GM18511 (cell line): ENCODE data around the gene AUTS2.

Experiments
- ATAC-seq: cut with Tn5 transposase; IDR thresholded peaks from one replicate; pipeline ENCODE4 v1.9.1; 2021; ENCODE audit warnings: mild to moderate bottlenecking, moderate library complexity; ENCODE audit not compliant: unreplicated experiment

Gene AUTS2

GRCh38 chr7:69598081-69598486 lies at the start of gene AUTS2:
TSS of gene AUTS2 (plus strand) at chr7:69598475. CDS start at chr7:69599654, 1,179 bp downstream.
- ATAC-seq = peak; percentile 59

GRCh38 chr7:69550991-69551390 lies 47.3 kb upstream of the AUTS2 start:
- ATAC-seq = no peak

- ATAC-seq = no peak
Measured at GRCh38 chr7:69553190-69553589, 45.1 kb upstream of the AUTS2 start.

GRCh38 chr7:69561266-69561960 lies 36.9 kb upstream of the AUTS2 start:
- no peak for ATAC-seq

- peak; percentile 87 for ATAC-seq
Measured at GRCh38 chr7:69564454-69565417, 33.5 kb upstream of the AUTS2 start.

GRCh38 chr7:69567800-69568199 lies 30.5 kb upstream of the AUTS2 start:
- ATAC-seq = no peak

GRCh38 chr7:69568266-69568665 lies 30.0 kb upstream of the AUTS2 start:
- ATAC-seq = no peak

- no peak for ATAC-seq
Measured at GRCh38 chr7:69575651-69576050, 22.6 kb upstream of the AUTS2 start.

GRCh38 chr7:69577221-69577620 lies 21.1 kb upstream of the AUTS2 start:
- no peak for ATAC-seq

- ATAC-seq = no peak
Measured at GRCh38 chr7:69585169-69585568, 13.1 kb upstream of the AUTS2 start.

- ATAC-seq = no peak
Measured at GRCh38 chr7:69586321-69586720, 12.0 kb upstream of the AUTS2 start.

GRCh38 chr7:69588773-69589172 lies 9.5 kb upstream of the AUTS2 start:
- no peak for ATAC-seq

- ATAC-seq = no peak
Measured at GRCh38 chr7:69591805-69592204, 6.5 kb upstream of the AUTS2 start.

- no peak for ATAC-seq
Measured at GRCh38 chr7:69593511-69593910, 4.8 kb upstream of the AUTS2 start.

- no peak for ATAC-seq
Measured at GRCh38 chr7:69595415-69595814, 2.9 kb upstream of the AUTS2 start.

GRCh38 chr7:69596056-69596455 lies 2.2 kb upstream of the AUTS2 start:
- ATAC-seq = no peak

GRCh38 chr7:69596723-69597277 lies 1.5 kb upstream of the AUTS2 start:
- ATAC-seq = no peak

- peak; percentile 29 for ATAC-seq
Measured at GRCh38 chr7:69597278-69598076, 798 bp upstream of the AUTS2 start.

GRCh38 chr7:69598487-69599285 lies 411 bp downstream of the AUTS2 start:
- ATAC-seq = no peak
